CD14-positive monocyte (primary cell): Measurements from ENCODE around the gene ATXN1. TPM values are rescaled to one million over a fixed set of nuclear protein-coding genes. Genes with fewer than 3 reads are reported as not detected.

Experiments used
- DNase-seq, 3 donors: peaks; one replicate each; pipeline ENCODE4 v3.0.0-alpha.2; 2011 to 2022
- H2AFZ ChIP-seq: 2 replicates; pipeline ENCODE4 v1.6.0; 2012; ENCODE audit warnings: mild to moderate bottlenecking, low read depth, low read length, inconsistent platforms; ENCODE audit not compliant: insufficient read depth, poor library complexity, severe bottlenecking
- H3K27ac ChIP-seq, 2 donors: 1 replicate in 1 of 2; 2 replicates in 1 of 2; pipeline ENCODE4 v1.5.1; 2012 to 2013; ENCODE audit warnings: low read length in 2 of 2, control low read depth in 1 of 2, inconsistent platforms in 1 of 2, low read depth in 1 of 2, mild to moderate bottlenecking in 1 of 2
- H3K27me3 ChIP-seq, 2 donors: one replicate each; pipeline versions ENCODE4 v1.6.0 to v1.6.1; 2011 to 2013; ENCODE audit warnings: low read length in 2 of 2; ENCODE audit not compliant: control insufficient read depth in 2 of 2, insufficient read depth in 2 of 2
- H3K36me3 ChIP-seq, 2 donors: replicated peaks in 1 of 2; 1 replicate in 1 of 2; 2 replicates in 1 of 2; pipeline versions ENCODE4 v1.5.1 to v1.6.1; 2012 to 2013; ENCODE audit warnings: low read length in 2 of 2, control low read depth in 1 of 2, inconsistent platforms in 1 of 2, mild to moderate bottlenecking in 1 of 2; ENCODE audit not compliant: insufficient read depth in 2 of 2, control insufficient read depth in 1 of 2
- H3K4me1 ChIP-seq, 2 donors: 1 replicate in 1 of 2; 2 replicates in 1 of 2; pipeline versions ENCODE4 v1.5.1 to v1.6.1; 2012 to 2013; ENCODE audit warnings: low read length in 2 of 2, control low read depth in 1 of 2, inconsistent platforms in 1 of 2, mild to moderate bottlenecking in 1 of 2, moderate library complexity in 1 of 2; ENCODE audit not compliant: insufficient read depth in 2 of 2, control insufficient read depth in 1 of 2
- H3K4me2 ChIP-seq: replicated peaks from 2 replicates; pipeline ENCODE3; 2012; ENCODE audit warnings: low read length, moderate library complexity, mild to moderate bottlenecking; ENCODE audit not compliant: poor library complexity, severe bottlenecking; ENCODE audit errors: extremely low read depth
- H3K4me3 ChIP-seq, 3 experiments: fragments of 200-600 bp in 1 of 3; sonication (generic) in 1 of 3; replicated peaks in 1 of 3; 1 replicate in 2 of 3; 2 replicates in 1 of 3; pipeline ENCODE4 v1.5.1; 2011 to 2013; ENCODE audit warnings: low read length in 3 of 3, mild to moderate bottlenecking in 3 of 3, control low read depth in 2 of 3, low read depth in 2 of 3, inconsistent platforms in 1 of 3, moderate library complexity in 1 of 3
- H3K79me2 ChIP-seq: 2 replicates; pipeline ENCODE4 v1.6.0; 2012; ENCODE audit warnings: mild to moderate bottlenecking, control low read depth, inconsistent platforms, low read length, moderate library complexity; ENCODE audit not compliant: insufficient read depth
- H3K9ac ChIP-seq: 2 replicates; pipeline ENCODE4 v1.6.0; 2017; ENCODE audit warnings: low read length, mild to moderate bottlenecking; ENCODE audit not compliant: insufficient read depth, poor library complexity, severe bottlenecking
- H3K9me3 ChIP-seq, 2 donors: replicated peaks in 1 of 2; 1 replicate in 1 of 2; 2 replicates in 1 of 2; pipeline versions ENCODE4 v1.5.1 to v1.6.1; 2012 to 2013; ENCODE audit warnings: low read length in 2 of 2, control low read depth in 1 of 2; ENCODE audit not compliant: control insufficient read depth in 1 of 2, insufficient read depth in 1 of 2
- H4K20me1 ChIP-seq: 2 replicates; pipeline ENCODE4 v1.6.0; 2012; ENCODE audit warnings: mild to moderate bottlenecking, low read length, control low read depth, moderate library complexity; ENCODE audit not compliant: insufficient read depth
- H3K27ac Mint-ChIP-seq, 7 donors: one replicate each; pipeline ENCODE4 v1.8.0; 2020; ENCODE audit warnings: mild to moderate bottlenecking in 7 of 7, mixed read lengths in 7 of 7, moderate library complexity in 6 of 7, inconsistent platforms in 2 of 7
- H3K27me3 Mint-ChIP-seq, 3 donors: one replicate each; pipeline ENCODE4 v1.8.0; 2021 to 2022; ENCODE audit warnings: low read depth in 3 of 3, mild to moderate bottlenecking in 3 of 3, mixed read lengths in 3 of 3, moderate library complexity in 3 of 3, inconsistent platforms in 1 of 3
- H3K36me3 Mint-ChIP-seq, 2 donors: one replicate each; pipeline ENCODE4 v1.8.0; 2020; ENCODE audit warnings: mixed read lengths in 2 of 2, inconsistent platforms in 1 of 2, mild to moderate bottlenecking in 1 of 2
- H3K4me1 Mint-ChIP-seq: one replicate; pipeline ENCODE4 v1.8.0; 2020; ENCODE audit warnings: mild to moderate bottlenecking, mixed read lengths
- H3K4me3 Mint-ChIP-seq, 2 donors: one replicate each; pipeline ENCODE4 v1.8.0; 2020; ENCODE audit warnings: mild to moderate bottlenecking in 2 of 2, mixed read lengths in 2 of 2, moderate library complexity in 1 of 2
- H3K9me3 Mint-ChIP-seq, 7 donors: one replicate each; pipeline ENCODE4 v1.8.0; 2020 to 2022; ENCODE audit warnings: mixed read lengths in 7 of 7, mild to moderate bottlenecking in 6 of 7, moderate library complexity in 6 of 7, inconsistent platforms in 2 of 7
- CTCF ChIP-seq: fragments of 200-600 bp; IDR thresholded peaks from one replicate; pipeline ENCODE4 v1.8.0; 2022; ENCODE audit warnings: antibody characterized with exemption, mild to moderate bottlenecking
- WGBS: methylation state at CpG from one replicate; pipeline ENCODE4 v1.1.5; 2013; ENCODE audit warnings: missing lambda C conversion rate; ENCODE audit not compliant: insufficient coverage; 5-methylcytosine and 5-hydroxymethylcytosine counted together
- intact Hi-C, 2 donors: fragments of 100-400 bp; cut with micrococcal nuclease; formaldehyde crosslinking; loops; one replicate each; pipeline versions ENCODE4 v1.15.0 to v1.15.1; 2023
- polyA plus RNA-seq, 3 donors: library from polyadenylated mRNA; depleted of rRNA in 1 of 3; unstranded in 2 of 3; stranded (reverse) in 1 of 3; fragments of 300-500 nt in 2 of 3; fragments of >200 nt in 1 of 3; fragmentation: Illumina TruSeq in 2 of 3; gene quantifications; 1 replicate in 2 of 3; 2 replicates in 1 of 3; pipeline ENCODE4 v1.2.3, GENCODE V29; 2012 to 2021

The ATXN1 gene
- polyA plus RNA-seq, 3 donors = 8.8 to 19.1 (median 10.9) TPM

DNA sequence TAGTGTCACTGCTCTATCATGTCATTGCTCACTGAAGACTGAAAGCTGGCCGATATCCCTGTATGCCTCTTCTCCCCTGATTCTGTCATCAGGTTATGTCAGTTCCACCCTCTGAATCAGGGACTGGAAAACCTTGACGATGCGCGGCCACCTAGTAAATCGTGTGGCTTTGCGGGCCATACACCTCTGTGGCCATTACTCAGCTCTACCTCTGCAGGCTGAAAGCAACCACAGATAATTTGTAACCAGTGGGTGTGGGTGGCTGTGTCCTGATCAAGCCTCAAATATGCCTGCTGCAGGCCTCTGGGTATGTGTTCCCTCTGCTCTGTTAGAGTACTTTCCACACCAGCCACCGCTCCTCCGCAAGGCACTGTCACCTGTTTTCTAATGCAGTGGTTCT is 417.7 kb downstream of the ATXN1 start:
- Mint-ChIP-seq H3K9me3 (peaks cover 0 to 3% (median 1%) of the 10 kb centered on the region in 7 donors), H3K36me3 (peaks cover 6 to 22% of the 10 kb centered on the region in 2 donors), H3K27ac (peak overlapping the region in 3 of 7 donors; percentile 20 to 84 (median 20)), H3K27me3 (peaks cover 0 to 2% (median 0%) of the 10 kb centered on the region in 3 donors), H3K4me3 (no peak overlapping the region), H3K4me1 (peaks cover 9% of the 10 kb centered on the region)
- Histone ChIP-seq H2AFZ (no peak overlapping the region), H3K9me3 (no peaks in the 10 kb centered on the region), H3K4me2 (no peak overlapping the region), H3K4me1 (peaks cover 10% of the 10 kb centered on the region in 2 donors), H3K4me3 (no peak overlapping the region), H4K20me1 (peaks cover 11% of the 10 kb centered on the region), H3K36me3 (peaks cover 0 to 2% of the 10 kb centered on the region in 2 donors), H3K79me2 (no peaks in the 10 kb centered on the region), H3K9ac (no peak overlapping the region), H3K27ac (no peak overlapping the region), H3K27me3 (no peaks in the 10 kb centered on the region)
- WGBS = 92% methylated on average over 7 of the region's 8 CpGs
- TF ChIP-seq CTCF = no peak
- no peak for DNase-seq
- intact Hi-C loops = no loop called here

- Mint-ChIP-seq H3K4me3 (no peak overlapping the region), H3K36me3 (peaks cover 3 to 13% of the 10 kb centered on the region in 2 donors), H3K27me3 (no peaks in the 10 kb centered on the region), H3K27ac (peak overlapping the region in 1 of 7 donors; percentile 21), H3K4me1 (peaks cover 19% of the 10 kb centered on the region), H3K9me3 (peaks cover 0 to 2% (median 0%) of the 10 kb centered on the region in 7 donors)
- intact Hi-C loops = loop anchor here in 1 of 2 donors (10.0 kb wide), 2 partner anchors 436 to 626 kb away; no protein-coding TSS in a partner anchor
- no peak overlapping the region for H3K4me2 ChIP-seq
- H3K27me3 ChIP-seq = no peaks in the 10 kb centered on the region
- H3K4me3 ChIP-seq = no peak overlapping the region
- no peak overlapping the region for H3K9ac ChIP-seq
- no peak for DNase-seq
- no peak overlapping the region for H2AFZ ChIP-seq
- no peaks in the 10 kb centered on the region for H3K79me2 ChIP-seq
- no peak for TF ChIP-seq CTCF
- no peaks in the 10 kb centered on the region for H3K9me3 ChIP-seq
- 89% methylated on average over 2 of the region's 3 CpGs for WGBS
- H3K36me3 ChIP-seq = no peaks in the 10 kb centered on the region
- H4K20me1 ChIP-seq = peaks cover 31% of the 10 kb centered on the region
- peaks cover 20% of the 10 kb centered on the region in 2 donors for H3K4me1 ChIP-seq
- no peak overlapping the region for H3K27ac ChIP-seq
Measured at GRCh38 chr6:16339265-16339587, 422.0 kb downstream of the ATXN1 start.
